ENCODE results near the gene NCKAP5. TPM values are rescaled to one million over a fixed set of nuclear protein-coding genes. Genes with fewer than 3 reads are reported as not detected.

The NCKAP5 gene
- total and polyA plus RNA-seq, 2 donors (not counting 1 experiment from before 2014, with no cell fraction given): not detected

GRCh38 chr2:133448195-133448594, 120.1 kb downstream of the NCKAP5 start:
- intact Hi-C loops (cut with micrococcal nuclease): no loop called here
- Histone ChIP-seq H3K9me3 (ENCODE audit: control extremely low read depth in 1 of 3, control insufficient read depth in 2 of 3, insufficient read depth in 1 of 3, low read length in 2 of 3) (no peaks in the 10 kb centered on the region), H3K27ac (ENCODE audit: low read length in 2 of 2) (no peak overlapping the region), H3K27me3 (replicated peaks in 1 of 4; ENCODE audit: control extremely low read depth in 1 of 4, control insufficient read depth in 3 of 4, insufficient read depth in 4 of 4, low read length in 3 of 4) (no peaks in the 10 kb centered on the region), H3K4me3 (ENCODE audit: control extremely low read depth in 1 of 5, extremely low read depth in 1 of 5, insufficient read depth in 1 of 5, low read depth in 2 of 5, low read length in 4 of 5) (no peak overlapping the region), H3K79me2 (ENCODE audit: control insufficient read depth, insufficient read depth, low read length) (no peaks in the 10 kb centered on the region), H3K9ac (ENCODE audit: low read length) (no peak overlapping the region), H3K4me1 (ENCODE audit: control insufficient read depth in 2 of 2, insufficient read depth in 2 of 2, low read length in 2 of 2) (no peaks in the 10 kb centered on the region), H2AFZ (ENCODE audit: insufficient read depth, low read depth, low read length, poor library complexity, severe bottlenecking) (no peak overlapping the region), H4K20me1 (ENCODE audit: control insufficient read depth, insufficient read depth, low read length, poor library complexity, severe bottlenecking) (no peaks in the 10 kb centered on the region), H3K36me3 (replicated peaks in 1 of 2; ENCODE audit: control extremely low read depth in 1 of 2, control insufficient read depth in 1 of 2, extremely low read depth in 1 of 2, insufficient read depth in 2 of 2, low read length in 1 of 2) (no peaks in the 10 kb centered on the region), H3K4me2 (replicated peaks; ENCODE audit: low read depth, low read length, poor library complexity, severe bottlenecking) (no peak overlapping the region)
- no peak for ATAC-seq (ENCODE audit: low read depth)
- WGBS (ENCODE audit: insufficient coverage): 80% methylated on average over 1 of the region's 5 CpGs
- ChIA-PET CTCF (no interaction called here), POLR2A (no interaction called here)
- Mint-ChIP-seq H3K4me3 (no peak overlapping the region), H3K4me1 (no peaks in the 10 kb centered on the region), H3K27ac (no peak overlapping the region), H3K27me3 (peaks cover 5% of the 10 kb centered on the region), H3K9me3 (ENCODE audit: insufficient read depth) (peaks cover 2% of the 10 kb centered on the region)
- no peak for TF ChIP-seq EZH2 (IDR thresholded peaks at IDR 0.05; ENCODE audit: borderline replicate concordance, insufficient read depth, low read depth, low read length, poor library complexity, severe bottlenecking)
- TF ChIP-seq CTCF (IDR thresholded peaks at IDR 0.05): no peak
- no peak for DNase-seq

GRCh38 chr2:133447303-133447702, 121.0 kb downstream of the NCKAP5 start:
- Mint-ChIP-seq H3K9me3 (ENCODE audit: insufficient read depth) (peaks cover 2% of the 10 kb centered on the region), H3K27me3 (peaks cover 5% of the 10 kb centered on the region), H3K4me1 (no peaks in the 10 kb centered on the region), H3K27ac (no peak overlapping the region), H3K4me3 (no peak overlapping the region)
- Histone ChIP-seq H3K27me3 (replicated peaks in 1 of 4; ENCODE audit: control extremely low read depth in 1 of 4, control insufficient read depth in 3 of 4, insufficient read depth in 4 of 4, low read length in 3 of 4) (no peaks in the 10 kb centered on the region), H3K36me3 (replicated peaks in 1 of 2; ENCODE audit: control extremely low read depth in 1 of 2, control insufficient read depth in 1 of 2, extremely low read depth in 1 of 2, insufficient read depth in 2 of 2, low read length in 1 of 2) (no peaks in the 10 kb centered on the region), H3K9me3 (ENCODE audit: control extremely low read depth in 1 of 3, control insufficient read depth in 2 of 3, insufficient read depth in 1 of 3, low read length in 2 of 3) (no peaks in the 10 kb centered on the region), H3K79me2 (ENCODE audit: control insufficient read depth, insufficient read depth, low read length) (no peaks in the 10 kb centered on the region), H3K27ac (ENCODE audit: low read length in 2 of 2) (no peak overlapping the region), H3K4me2 (replicated peaks; ENCODE audit: low read depth, low read length, poor library complexity, severe bottlenecking) (no peak overlapping the region), H3K4me1 (ENCODE audit: control insufficient read depth in 2 of 2, insufficient read depth in 2 of 2, low read length in 2 of 2) (no peaks in the 10 kb centered on the region), H4K20me1 (ENCODE audit: control insufficient read depth, insufficient read depth, low read length, poor library complexity, severe bottlenecking) (no peaks in the 10 kb centered on the region), H2AFZ (ENCODE audit: insufficient read depth, low read depth, low read length, poor library complexity, severe bottlenecking) (no peak overlapping the region), H3K9ac (ENCODE audit: low read length) (no peak overlapping the region), H3K4me3 (ENCODE audit: control extremely low read depth in 1 of 5, extremely low read depth in 1 of 5, insufficient read depth in 1 of 5, low read depth in 2 of 5, low read length in 4 of 5) (no peak overlapping the region)
- ATAC-seq (ENCODE audit: low read depth) (no peak), DNase-seq (no peak)
- ChIA-PET CTCF (no interaction called here), POLR2A (no interaction called here)
- 98% methylated on average over 4 of the region's 5 CpGs for WGBS (ENCODE audit: insufficient coverage)
- no peak for TF ChIP-seq CTCF (IDR thresholded peaks at IDR 0.05)
- TF ChIP-seq EZH2 (IDR thresholded peaks at IDR 0.05; ENCODE audit: borderline replicate concordance, insufficient read depth, low read depth, low read length, poor library complexity, severe bottlenecking): no peak
- intact Hi-C loops (cut with micrococcal nuclease): no loop called here
